ENCODE results near the gene RNASEL.
"Not testable (repeated sequence)": the region's sequence is repeated elsewhere in the genome, so short reads cannot be mapped to it uniquely, and the experiment has no call there.

Gene RNASEL

GRCh38 chr1:182588500-182589396 is at the start of gene RNASEL:
Gene RNASEL, minus strand, starts transcription at chr1:182589256. Its CDS starts 2,450 bp downstream, at chr1:182586806.
- DNase-seq (ENCODE audit: low spot score), result peak; percentile 59

GRCh38 chr1:182637769-182638168 is 48.7 kb upstream of the RNASEL start:
- DNase-seq (ENCODE audit: low spot score), result no peak

- DNase-seq (ENCODE audit: low spot score), result no peak
These were observed 46.8 kb upstream of the RNASEL start for GRCh38 chr1:182635871-182636270.

- DNase-seq (ENCODE audit: low spot score), result no peak
These were observed 45.4 kb upstream of the RNASEL start for GRCh38 chr1:182634306-182635072.

GRCh38 chr1:182633657-182634281 is 44.7 kb upstream of the RNASEL start:
- no peak for DNase-seq (ENCODE audit: low spot score)

GRCh38 chr1:182633031-182633430 is 44.0 kb upstream of the RNASEL start:
- DNase-seq (ENCODE audit: low spot score), result no peak

- not testable (repeated sequence) for DNase-seq (ENCODE audit: low spot score)
These were observed 43.4 kb upstream of the RNASEL start for GRCh38 chr1:182632441-182632857.

- no peak for DNase-seq (ENCODE audit: low spot score)
These were observed 42.9 kb upstream of the RNASEL start for GRCh38 chr1:182631954-182632353.

GRCh38 chr1:182631053-182631677 is 42.1 kb upstream of the RNASEL start:
- no peak for DNase-seq (ENCODE audit: low spot score)

GRCh38 chr1:182630586-182630985 is 41.5 kb upstream of the RNASEL start:
- DNase-seq (ENCODE audit: low spot score), result no peak

GRCh38 chr1:182629499-182630096 is 40.5 kb upstream of the RNASEL start:
- peak; percentile 69 for DNase-seq (ENCODE audit: low spot score)

GRCh38 chr1:182629080-182629479 is 40.0 kb upstream of the RNASEL start:
- DNase-seq (ENCODE audit: low spot score), result no peak

GRCh38 chr1:182628657-182629056 is 39.6 kb upstream of the RNASEL start:
- no peak for DNase-seq (ENCODE audit: low spot score)

GRCh38 chr1:182627622-182628021 is 38.6 kb upstream of the RNASEL start:
- DNase-seq (ENCODE audit: low spot score), result no peak

GRCh38 chr1:182626527-182626926 is 37.5 kb upstream of the RNASEL start:
- no peak for DNase-seq (ENCODE audit: low spot score)

GRCh38 chr1:182625719-182626504 is 36.9 kb upstream of the RNASEL start:
- DNase-seq (ENCODE audit: low spot score), result no peak

- DNase-seq (ENCODE audit: low spot score), result no peak
These were observed 36.0 kb upstream of the RNASEL start for GRCh38 chr1:182625024-182625423.

GRCh38 chr1:182624577-182624976 is 35.5 kb upstream of the RNASEL start:
- DNase-seq (ENCODE audit: low spot score), result no peak

- DNase-seq (ENCODE audit: low spot score), result no peak
These were observed 34.0 kb upstream of the RNASEL start for GRCh38 chr1:182622901-182623528.

- no peak for DNase-seq (ENCODE audit: low spot score)
These were observed 32.9 kb upstream of the RNASEL start for GRCh38 chr1:182621906-182622305.

All from CD4-positive, alpha-beta T cell treated with Interleukin-15 for 4 hours (primary cell).